Body of pancreas (tissue), 4 donors: ENCODE data around the gene SLC9A3. TPM values are rescaled to one million over a fixed set of nuclear protein-coding genes. Genes with fewer than 3 reads are reported as not detected.
A peak's percentile ranks its signal among the peaks of the same experiment; 100 is the strongest.

ENCODE experiments used
- ATAC-seq: fragments of 150-250 bp; one replicate; pipeline ENCODE4 v1.9.1; 2016
- DNase-seq, 4 donors: peaks; one replicate each; pipeline ENCODE4 v3.0.0-alpha.2; 2019
- H3K27ac ChIP-seq, 4 donors: fragments of 200-600 bp; sonication (generic); 1 replicate in 3 of 4; 2 replicates in 1 of 4; pipeline versions ENCODE4 v1.5.1 to v1.6.1; 2016 to 2019; ENCODE audit warnings: mild to moderate bottlenecking in 1 of 4, mixed read lengths in 1 of 4, moderate library complexity in 1 of 4
- H3K27me3 ChIP-seq, 2 donors: fragments of 200-600 bp; sonication (generic); one replicate each; pipeline ENCODE4 v1.6.0; 2016; ENCODE audit warnings: mild to moderate bottlenecking in 1 of 2
- H3K36me3 ChIP-seq, 2 donors: fragments of 200-600 bp; sonication (generic); replicated peaks in 1 of 2; 2 replicates each; pipeline ENCODE4 v1.5.1; 2016; ENCODE audit warnings: low read depth in 2 of 2; ENCODE audit not compliant: insufficient read depth in 1 of 2
- H3K4me1 ChIP-seq: fragments of 200-600 bp; sonication (generic); one replicate; pipeline ENCODE4 v1.6.0; 2016
- H3K4me3 ChIP-seq, 2 donors: fragments of 200-600 bp; sonication (generic); 1 replicate in 1 of 2; 2 replicates in 1 of 2; pipeline ENCODE4 v1.5.1; 2016 to 2019
- H3K9me3 ChIP-seq, 3 donors: fragments of 200-600 bp; sonication (generic); 1 replicate in 2 of 3; 2 replicates in 1 of 3; pipeline ENCODE4 v1.5.1; 2016
- POLR2A ChIP-seq, 3 donors: fragments of 450-650 bp; IDR thresholded peaks; one replicate each; pipeline ENCODE4 v1.6.1; 2016; ENCODE audit warnings: antibody characterized with exemption in 3 of 3, mild to moderate bottlenecking in 2 of 3
- WGBS, 2 donors: methylation state at CpG; one replicate each; pipeline ENCODE4 v1.1.5; 2017; 5-methylcytosine and 5-hydroxymethylcytosine counted together
- intact Hi-C: fragments of 100-400 bp; cut with DNase I; formaldehyde crosslinking; loops from one replicate; pipeline ENCODE4 v1.15.1; 2023
- total RNA-seq, 2 donors: library from RNA; depleted of rRNA; stranded (reverse); fragments of >200 nt; gene quantifications; one replicate each; pipeline ENCODE4 v1.1.0, GENCODE V29; 2016
- TF ChIP-seq, protein P1 (sequence below), 7 experiments: fragments of 450-650 bp in 4 of 7; fragments of 200-600 bp in 3 of 7; sonication (generic) in 3 of 7; IDR thresholded peaks; one replicate each; pipeline ENCODE4 v1.5.1; 2016 to 2019; ENCODE audit warnings: antibody characterized with exemption in 7 of 7

SLC9A3 gene
- total RNA-seq, 2 donors from 2014 or later = 2.0 to 4.7 TPM

DNA sequence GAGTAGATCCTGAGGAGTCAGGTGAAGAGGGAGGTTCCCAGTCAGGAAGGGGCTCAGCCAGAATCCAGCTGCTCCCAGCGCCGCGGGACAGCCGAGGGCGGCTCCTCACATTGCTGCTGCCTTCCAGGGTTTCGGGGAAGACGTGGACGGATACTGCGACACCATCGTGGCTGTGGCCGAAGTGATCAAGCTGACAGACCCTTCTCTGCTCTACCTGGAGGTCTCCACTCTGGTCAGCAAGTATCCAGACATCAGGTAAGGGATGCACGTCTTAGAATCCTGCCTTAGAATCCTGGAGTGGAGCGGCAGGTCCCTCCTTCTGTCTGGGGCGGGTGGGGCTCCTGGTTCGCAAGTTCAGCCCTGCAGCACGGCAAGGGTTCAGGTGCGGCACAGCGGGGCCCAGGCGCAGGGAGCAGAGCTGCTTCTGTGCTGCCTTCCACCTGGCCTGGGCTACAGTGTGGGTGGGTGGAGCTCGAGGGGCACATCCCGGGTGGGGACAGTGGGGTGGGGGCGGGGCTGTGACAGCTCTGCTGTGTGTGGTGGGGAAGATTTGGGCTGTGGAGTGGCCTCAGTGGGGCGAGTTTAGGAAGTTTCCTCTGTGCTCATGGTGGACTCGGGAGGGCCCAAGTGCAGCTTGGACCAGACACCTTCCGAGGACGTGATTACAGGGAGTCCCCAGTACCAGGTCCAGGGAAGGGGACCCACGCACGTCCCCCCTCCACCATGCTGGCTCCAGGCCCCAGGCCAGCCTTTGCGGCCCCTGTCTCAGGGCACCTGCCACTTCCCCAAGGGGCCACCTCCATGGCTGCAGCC, 58.5 kb downstream of the SLC9A3 start:
- intact Hi-C loops = no loop called here
- no peaks in the 10 kb centered on the region for H3K27me3 ChIP-seq
- no peak for TF ChIP-seq POLR2A (IDR thresholded peaks at IDR 0.05)
- TF ChIP-seq, protein P1, sequence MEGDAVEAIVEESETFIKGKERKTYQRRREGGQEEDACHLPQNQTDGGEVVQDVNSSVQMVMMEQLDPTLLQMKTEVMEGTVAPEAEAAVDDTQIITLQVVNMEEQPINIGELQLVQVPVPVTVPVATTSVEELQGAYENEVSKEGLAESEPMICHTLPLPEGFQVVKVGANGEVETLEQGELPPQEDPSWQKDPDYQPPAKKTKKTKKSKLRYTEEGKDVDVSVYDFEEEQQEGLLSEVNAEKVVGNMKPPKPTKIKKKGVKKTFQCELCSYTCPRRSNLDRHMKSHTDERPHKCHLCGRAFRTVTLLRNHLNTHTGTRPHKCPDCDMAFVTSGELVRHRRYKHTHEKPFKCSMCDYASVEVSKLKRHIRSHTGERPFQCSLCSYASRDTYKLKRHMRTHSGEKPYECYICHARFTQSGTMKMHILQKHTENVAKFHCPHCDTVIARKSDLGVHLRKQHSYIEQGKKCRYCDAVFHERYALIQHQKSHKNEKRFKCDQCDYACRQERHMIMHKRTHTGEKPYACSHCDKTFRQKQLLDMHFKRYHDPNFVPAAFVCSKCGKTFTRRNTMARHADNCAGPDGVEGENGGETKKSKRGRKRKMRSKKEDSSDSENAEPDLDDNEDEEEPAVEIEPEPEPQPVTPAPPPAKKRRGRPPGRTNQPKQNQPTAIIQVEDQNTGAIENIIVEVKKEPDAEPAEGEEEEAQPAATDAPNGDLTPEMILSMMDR (IDR thresholded peaks at IDR 0.05) = no peak
- no peaks in the 10 kb centered on the region for H3K9me3 ChIP-seq
- H3K4me1 ChIP-seq = peaks cover 1% of the 10 kb centered on the region
- peaks cover 0 to 8% of the 10 kb centered on the region in 2 donors for H3K36me3 ChIP-seq
- 83 to 99% methylated on average over 16 to 29 of the region's 29 CpGs for whole genome bisulfite sequencing, 2 donors
- peak in 1 of 4 donors; percentile 9 for DNase-seq
- no peak overlapping the region for H3K27ac ChIP-seq
- no peak for ATAC-seq
- no peak overlapping the region for H3K4me3 ChIP-seq

DNA sequence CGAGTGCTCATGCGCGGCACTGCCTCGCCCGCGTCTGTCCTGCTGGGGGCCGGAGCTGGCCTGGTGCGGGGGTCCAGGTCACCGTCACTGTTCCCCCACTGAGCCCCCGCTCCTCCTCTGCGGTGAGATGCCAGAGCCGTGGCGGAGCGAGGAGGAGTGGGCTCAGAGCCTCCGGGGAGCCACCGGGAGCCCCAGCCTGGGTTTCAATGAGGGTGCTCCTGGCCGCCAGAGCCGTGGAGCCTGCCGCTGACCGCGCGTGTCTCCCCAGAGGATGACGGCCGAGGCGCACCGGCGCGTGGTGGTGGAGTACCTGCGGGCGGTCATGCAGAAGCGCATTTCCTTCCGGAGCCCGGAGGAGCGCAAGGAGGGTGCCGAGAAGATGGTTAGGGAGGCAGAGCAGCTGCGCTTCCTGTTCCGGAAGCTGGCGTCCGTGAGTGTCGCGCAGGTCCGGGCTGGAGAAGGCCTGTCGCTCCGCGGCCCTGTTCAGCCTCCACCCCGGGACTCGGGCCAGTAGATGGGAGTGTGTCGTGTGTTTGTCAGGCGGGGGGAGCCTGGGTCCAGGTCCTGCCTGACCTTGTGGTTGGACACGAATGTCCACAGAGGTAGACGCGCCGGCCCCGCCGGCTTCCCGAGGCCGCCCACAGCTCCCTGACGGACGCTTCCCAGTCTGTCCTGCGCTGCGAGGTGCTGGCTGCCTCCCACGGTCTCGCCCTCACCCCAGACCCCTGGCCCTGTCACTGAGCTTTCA, 59.2 kb downstream of the SLC9A3 start:
- ATAC-seq = peak; percentile 15
- H3K36me3 ChIP-seq = peaks cover 0 to 8% of the 10 kb centered on the region in 2 donors

DNA sequence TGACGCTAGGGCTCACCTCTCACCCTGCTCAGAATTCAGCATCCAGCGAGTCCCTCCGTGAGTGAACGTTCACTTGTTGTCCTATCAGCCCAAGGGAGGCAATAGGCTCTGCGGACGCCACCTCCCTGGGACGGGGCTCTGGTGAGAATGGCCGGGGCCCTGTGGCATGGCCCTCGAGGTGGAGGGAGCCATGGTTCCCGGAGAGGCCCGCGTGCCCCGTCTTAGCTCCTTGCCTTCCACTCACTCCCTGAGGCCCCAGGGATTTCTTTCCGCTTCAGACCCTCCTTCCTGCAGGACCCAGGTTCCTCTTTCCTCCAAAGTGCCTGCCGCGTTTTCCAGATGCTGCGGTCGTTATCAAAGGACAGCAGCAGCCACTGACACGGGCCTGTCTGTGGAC, 59.8 kb downstream of the SLC9A3 start:
- TF ChIP-seq, protein P1 (IDR thresholded peaks at IDR 0.05) = no peak
- no peak for TF ChIP-seq POLR2A (IDR thresholded peaks at IDR 0.05)
- intact Hi-C loops = no loop called here
- H3K9me3 ChIP-seq = no peaks in the 10 kb centered on the region
- no peak overlapping the region for H3K27ac ChIP-seq
- no peak overlapping the region for H3K4me3 ChIP-seq
- peaks cover 0 to 8% of the 10 kb centered on the region in 2 donors for H3K36me3 ChIP-seq
- DNase-seq (peak in 1 of 4 donors; percentile 6), ATAC-seq (no peak)
- WGBS, 2 donors = 92 to 95% methylated on average over 19 of the region's 19 CpGs
- no peaks in the 10 kb centered on the region for H3K4me1 ChIP-seq
- H3K27me3 ChIP-seq = no peaks in the 10 kb centered on the region

More for the DNA sequence above, 59.2 kb downstream of the SLC9A3 start:
- TF ChIP-seq, protein P1 (IDR thresholded peaks at IDR 0.05) = no peak
- TF ChIP-seq POLR2A (IDR thresholded peaks at IDR 0.05) = no peak
- Histone ChIP-seq H3K4me3 (no peak overlapping the region), H3K27ac (no peak overlapping the region), H3K27me3 (no peaks in the 10 kb centered on the region), H3K9me3 (no peaks in the 10 kb centered on the region), H3K4me1 (no peaks in the 10 kb centered on the region)
- WGBS, 2 donors = 93 to 98% methylated on average over 40 to 50 of the region's 63 CpGs
- intact Hi-C loops = no loop called here
- DNase-seq = peak in 1 of 4 donors; percentile 6

DNA sequence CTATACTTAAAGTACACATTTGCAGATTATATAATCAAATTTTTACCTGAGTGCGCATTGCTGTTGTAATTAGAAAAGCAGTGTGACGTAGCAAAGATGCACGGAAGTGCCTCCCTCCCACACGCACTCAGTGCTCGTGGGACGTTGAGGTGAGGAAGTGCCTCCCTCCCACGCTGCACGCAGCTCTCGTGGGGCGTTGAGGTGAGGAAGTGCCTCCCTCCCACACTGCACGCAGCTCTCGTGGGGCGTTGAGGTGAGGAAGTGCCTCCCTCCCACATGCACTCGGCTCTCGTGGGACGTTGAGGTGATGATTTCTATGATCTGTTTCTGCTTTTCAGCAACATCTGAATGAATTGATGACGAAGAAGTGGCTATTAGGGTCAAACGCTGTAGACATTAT, 60.3 kb downstream of the SLC9A3 start:
- whole genome bisulfite sequencing, 2 donors = 77 to 92% methylated on average over 18 of the region's 18 CpGs
- peak in 1 of 4 donors; percentile 2 for DNase-seq
- H3K4me1 ChIP-seq = peaks cover under 1% of the 10 kb centered on the region
- no peaks in the 10 kb centered on the region for H3K9me3 ChIP-seq
- no peaks in the 10 kb centered on the region for H3K27me3 ChIP-seq
- no peak overlapping the region for H3K27ac ChIP-seq
- peaks cover 0 to 8% of the 10 kb centered on the region in 2 donors for H3K36me3 ChIP-seq
- intact Hi-C loops = no loop called here
- ATAC-seq = no peak
- H3K4me3 ChIP-seq = no peak overlapping the region
- TF ChIP-seq, protein P1 (IDR thresholded peaks at IDR 0.05) = no peak
- no peak for TF ChIP-seq POLR2A (IDR thresholded peaks at IDR 0.05)
